Right atrium auricular region (tissue), 2 donors: ENCODE measurements around the gene C17orf50. TPM values are rescaled to one million over a fixed set of nuclear protein-coding genes. Genes with fewer than 3 reads are reported as not detected.

Experiments
- DNase-seq: peaks from one replicate; pipeline ENCODE4 v3.0.0-alpha.2; 2019; ENCODE audit warnings: low spot score
- H3K27ac ChIP-seq, 2 donors: fragments of 200-600 bp; sonication (generic); 1 replicate in 1 of 2; 2 replicates in 1 of 2; pipeline ENCODE4 v1.5.1; 2016 to 2019
- H3K27me3 ChIP-seq, 2 donors: fragments of 200-600 bp; sonication (generic); one replicate each; pipeline versions ENCODE4 v1.5.1 to v1.6.0; 2017 to 2019
- H3K36me3 ChIP-seq: fragments of 200-600 bp; sonication (generic); one replicate; pipeline ENCODE4 v1.5.1; 2016
- H3K4me1 ChIP-seq, 2 donors: fragments of 200-600 bp; sonication (generic); one replicate each; pipeline versions ENCODE4 v1.5.1 to v1.6.0; 2017 to 2019
- H3K4me3 ChIP-seq, 2 donors: fragments of 200-600 bp; sonication (generic); 1 replicate in 1 of 2; 2 replicates in 1 of 2; pipeline ENCODE4 v1.5.1; 2017 to 2019; ENCODE audit warnings: mild to moderate bottlenecking in 1 of 2, moderate library complexity in 1 of 2
- H3K9me3 ChIP-seq, 2 donors: fragments of 200-600 bp; sonication (generic); one replicate each; pipeline ENCODE4 v1.5.1; 2019
- CTCF ChIP-seq, 2 donors: fragments of 200-600 bp; sonication (generic); IDR thresholded peaks; one replicate each; pipeline ENCODE4 v1.5.1; 2019; ENCODE audit warnings: antibody characterized with exemption in 2 of 2
- total RNA-seq, 2 donors: library from RNA; depleted of rRNA; stranded (reverse); fragments of >200 nt; gene quantifications; one replicate each; pipeline ENCODE4 v1.1.0, GENCODE V29; 2016

C17orf50 gene
- total RNA-seq, 2 donors from 2014 or later: not detected

GRCh38 chr17:35811759-35812158, 51.1 kb downstream of the C17orf50 start:
- Histone ChIP-seq H3K9me3 (no peaks in the 10 kb centered on the region), H3K36me3 (peaks cover 6% of the 10 kb centered on the region), H3K27me3 (no peaks in the 10 kb centered on the region), H3K4me1 (peaks cover 0 to 42% of the 10 kb centered on the region in 2 donors), H3K4me3 (no peak overlapping the region), H3K27ac (no peak overlapping the region)
- no peak for TF ChIP-seq CTCF (IDR thresholded peaks at IDR 0.05)
- no peak for DNase-seq

GRCh38 chr17:35812456-35812855, 51.8 kb downstream of the C17orf50 start:
- peaks cover 9% of the 10 kb centered on the region for H3K36me3 ChIP-seq
- H3K4me1 ChIP-seq: peaks cover 0 to 45% of the 10 kb centered on the region in 2 donors

More at GRCh38 chr17:35812456-35812855, 51.8 kb downstream of the C17orf50 start:
- H3K9me3 ChIP-seq: no peaks in the 10 kb centered on the region
- H3K27ac ChIP-seq: no peak overlapping the region
- DNase-seq: no peak
- H3K27me3 ChIP-seq: no peaks in the 10 kb centered on the region
- no peak for TF ChIP-seq CTCF (IDR thresholded peaks at IDR 0.05)
- no peak overlapping the region for H3K4me3 ChIP-seq

Other genes starting within 250 kb of the C17orf50 start
- under 1 TPM; 0.22 to 0.59 TPM for gene SLFN12L, start 223.2 kb upstream of the C17orf50 start, total RNA-seq
- gene SLFN14, start 200.1 kb upstream of the C17orf50 start, total RNA-seq: not detected
- gene PEX12, start 182.3 kb upstream of the C17orf50 start, total RNA-seq: 1 to 10 TPM; 8.7 to 8.9 TPM
- gene AP2B1, start 173.6 kb upstream of the C17orf50 start, total RNA-seq: 10 to 100 TPM; 79.8 to 80.1 TPM
- gene RASL10B, start 29.2 kb upstream of the C17orf50 start, total RNA-seq: 10 to 100 TPM; 39.2 to 61.9 TPM
- not detected for gene GAS2L2, start 7.6 kb upstream of the C17orf50 start, total RNA-seq
- gene MMP28, start 34.8 kb downstream of the C17orf50 start, total RNA-seq: 10 to 100 TPM; 10.5 to 14.9 TPM
- gene TAF15, start 48.6 kb downstream of the C17orf50 start, total RNA-seq: 10 to 100 TPM; 25.7 to 31.7 TPM
- not detected for gene HEATR9, start 108.0 kb downstream of the C17orf50 start, total RNA-seq
- 1 to 10 TPM; 1.0 to 3.1 TPM for gene CCL5, start 119.5 kb downstream of the C17orf50 start, total RNA-seq
- gene RDM1, start 169.9 kb downstream of the C17orf50 start, total RNA-seq: not detected
- gene LYZL6, start 182.8 kb downstream of the C17orf50 start, total RNA-seq: not detected
- not detected for gene CCL16, start 220.6 kb downstream of the C17orf50 start, total RNA-seq
- gene CCL14, start 225.8 kb downstream of the C17orf50 start, total RNA-seq: 10 to 100 TPM in 1 of 2 donors, 1 to 10 TPM in 1; 4.1 to 13.0 TPM
- gene CCL15, start 240.7 kb downstream of the C17orf50 start, total RNA-seq: not detected